A673 (cell line): ENCODE results near the gene ABHD16A. TPM values are rescaled to one million over a fixed set of nuclear protein-coding genes. Genes with fewer than 3 reads are reported as not detected.

Experiments
- BruUV-seq: library from RNA; stranded (reverse); fragments of 400-500 nt; replicated peaks from 2 replicates; lab custom pipeline; 2021; lab: Mats Ljungman, UMichigan
- CTCF ChIA-PET: fragments of 300-600 bp; sonication (Branson Sonifier 250); formaldehyde crosslinking; loops from one replicate; lab custom pipeline; 2022; ENCODE audit warnings: antibody characterized with exemption; lab: Charles Lee
- POLR2A ChIA-PET: fragments of 300-600 bp; sonication (Branson Sonifier 250); formaldehyde crosslinking; loops from one replicate; lab custom pipeline; 2022; ENCODE audit warnings: antibody characterized with exemption; ENCODE audit not compliant: low non-redundant PET; lab: Charles Lee
- DNase-seq: peaks from one replicate; pipeline ENCODE4 v3.0.0-alpha.2; 2015; ENCODE audit warnings: low spot score
- H3K27ac ChIP-seq: fragments of 200-600 bp; sonication (generic); 2 replicates; pipeline ENCODE4 v1.5.1; 2016; ENCODE audit warnings: mixed run types, low read depth, mild to moderate bottlenecking, mixed read lengths, antibody characterized with exemption, low read length; ENCODE audit not compliant: poor library complexity, severe bottlenecking
- H3K27me3 ChIP-seq: fragments of 200-600 bp; sonication (generic); replicated peaks from 2 replicates; pipeline ENCODE4 v1.6.1; 2017; ENCODE audit warnings: mixed run types, low read depth, mild to moderate bottlenecking, mixed read lengths, antibody characterized with exemption, low read length; ENCODE audit not compliant: insufficient read depth, poor library complexity
- H3K36me3 ChIP-seq: fragments of 200-600 bp; sonication (generic); 2 replicates; pipeline ENCODE4 v1.6.1; 2016; ENCODE audit warnings: mixed run types, mild to moderate bottlenecking, mixed read lengths, antibody characterized with exemption, low read length; ENCODE audit not compliant: insufficient read depth, poor library complexity, severe bottlenecking
- H3K4me1 ChIP-seq: fragments of 200-600 bp; sonication (generic); 2 replicates; pipeline ENCODE4 v1.6.1; 2017; ENCODE audit warnings: mixed run types, mild to moderate bottlenecking, mixed read lengths, antibody characterized with exemption, low read length; ENCODE audit not compliant: insufficient read depth, poor library complexity, severe bottlenecking
- H3K4me3 ChIP-seq: fragments of 200-600 bp; sonication (generic); 2 replicates; pipeline ENCODE4 v1.5.1; 2016; ENCODE audit warnings: low read depth, mixed run types, mild to moderate bottlenecking, mixed read lengths, low read length; ENCODE audit not compliant: poor library complexity, severe bottlenecking
- H3K9me3 ChIP-seq: fragments of 200-600 bp; sonication (generic); 2 replicates; pipeline ENCODE4 v1.6.1; 2016; ENCODE audit warnings: mixed run types, low read depth, mild to moderate bottlenecking, mixed read lengths, antibody characterized with exemption, low read length; ENCODE audit not compliant: poor library complexity, severe bottlenecking
- EZH2 ChIP-seq: fragments of 200-600 bp; sonication (generic); IDR thresholded peaks from 2 replicates; pipeline ENCODE4 v1.6.1; 2017; ENCODE audit warnings: borderline replicate concordance, low read depth, mild to moderate bottlenecking, mixed read lengths, antibody characterized with exemption, low read length; ENCODE audit not compliant: poor library complexity, severe bottlenecking
- intact Hi-C: fragments of 100-400 bp; cut with micrococcal nuclease; formaldehyde crosslinking; loops from one replicate; pipeline ENCODE4 v1.10.0; 2022; ENCODE audit not compliant: unreplicated experiment
- total RNA-seq: library from RNA; stranded (reverse); gene quantifications from 2 replicates; pipeline ENCODE4 v1.2.3, GENCODE V29; 2021
- TF ChIP-seq, protein P1 (sequence below): fragments of 300-800, 200-600 bp; sonication (generic); conservative IDR thresholded peaks from 2 replicates; pipeline ENCODE4 v1.5.1; 2017; ENCODE audit warnings: low read depth, mild to moderate bottlenecking, antibody characterized with exemption, low read length, moderate library complexity, mixed read lengths

The ABHD16A gene
- total RNA-seq, 1 experiment from 2014 or later = 45.6 TPM

- intact Hi-C loops = no loop called here
- TF ChIP-seq, protein P1, sequence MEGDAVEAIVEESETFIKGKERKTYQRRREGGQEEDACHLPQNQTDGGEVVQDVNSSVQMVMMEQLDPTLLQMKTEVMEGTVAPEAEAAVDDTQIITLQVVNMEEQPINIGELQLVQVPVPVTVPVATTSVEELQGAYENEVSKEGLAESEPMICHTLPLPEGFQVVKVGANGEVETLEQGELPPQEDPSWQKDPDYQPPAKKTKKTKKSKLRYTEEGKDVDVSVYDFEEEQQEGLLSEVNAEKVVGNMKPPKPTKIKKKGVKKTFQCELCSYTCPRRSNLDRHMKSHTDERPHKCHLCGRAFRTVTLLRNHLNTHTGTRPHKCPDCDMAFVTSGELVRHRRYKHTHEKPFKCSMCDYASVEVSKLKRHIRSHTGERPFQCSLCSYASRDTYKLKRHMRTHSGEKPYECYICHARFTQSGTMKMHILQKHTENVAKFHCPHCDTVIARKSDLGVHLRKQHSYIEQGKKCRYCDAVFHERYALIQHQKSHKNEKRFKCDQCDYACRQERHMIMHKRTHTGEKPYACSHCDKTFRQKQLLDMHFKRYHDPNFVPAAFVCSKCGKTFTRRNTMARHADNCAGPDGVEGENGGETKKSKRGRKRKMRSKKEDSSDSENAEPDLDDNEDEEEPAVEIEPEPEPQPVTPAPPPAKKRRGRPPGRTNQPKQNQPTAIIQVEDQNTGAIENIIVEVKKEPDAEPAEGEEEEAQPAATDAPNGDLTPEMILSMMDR = no peak
- TF ChIP-seq EZH2 = no peak
- Histone ChIP-seq H3K36me3 (peaks cover 24% of the 10 kb centered on the region), H3K4me1 (no peaks in the 10 kb centered on the region), H3K27me3 (no peaks in the 10 kb centered on the region), H3K4me3 (no peak overlapping the region), H3K27ac (no peak overlapping the region), H3K9me3 (no peaks in the 10 kb centered on the region)
- POLR2A ChIA-PET = no interaction called here
- CTCF ChIA-PET = no interaction called here
- DNase-seq = no peak
- BruUV-seq = no TSS peak
These were observed 46.3 kb upstream of the ABHD16A start for GRCh38 chr6:31749301-31750036.

GRCh38 chr6:31744422-31744821, 41.3 kb upstream of the ABHD16A start:
- intact Hi-C loops = no loop called here
- ChIA-PET CTCF (no interaction called here), POLR2A (no interaction called here)
- Histone ChIP-seq H3K4me1 (peaks cover 7% of the 10 kb centered on the region), H3K36me3 (peaks cover 48% of the 10 kb centered on the region), H3K27me3 (no peaks in the 10 kb centered on the region), H3K9me3 (no peaks in the 10 kb centered on the region), H3K4me3 (no peak overlapping the region), H3K27ac (peak overlapping the region; percentile 57)
- no peak for DNase-seq
- no TSS peak for BruUV-seq
- no peak for TF ChIP-seq EZH2
- TF ChIP-seq, protein P1 = no peak

- H3K9me3 ChIP-seq = no peaks in the 10 kb centered on the region
- H3K4me3 ChIP-seq = no peak overlapping the region
- no peak for TF ChIP-seq EZH2
- TF ChIP-seq, protein P1 = no peak
- POLR2A ChIA-PET = no interaction called here
- no TSS peak for BruUV-seq
- peaks cover 21% of the 10 kb centered on the region for H3K4me1 ChIP-seq
- H3K27ac ChIP-seq = peak overlapping the region; percentile 57
- H3K36me3 ChIP-seq = peaks cover 44% of the 10 kb centered on the region
- CTCF ChIA-PET = no interaction called here
- H3K27me3 ChIP-seq = no peaks in the 10 kb centered on the region
- no peak for DNase-seq
- intact Hi-C loops = no loop called here
These were observed 39.8 kb upstream of the ABHD16A start for GRCh38 chr6:31742894-31743293.
